HG03108 (cell line): ENCODE results near the gene SLC25A46.
"Not testable (repeated sequence)": the region's sequence is repeated elsewhere in the genome, so short reads cannot be mapped to it uniquely, and the experiment has no call there.

ENCODE experiments used
- ATAC-seq: cut with Tn5 transposase; IDR thresholded peaks from one replicate; pipeline ENCODE4 v1.9.1; 2021; ENCODE audit warnings: moderate library complexity; ENCODE audit not compliant: unreplicated experiment

The SLC25A46 gene

DNA sequence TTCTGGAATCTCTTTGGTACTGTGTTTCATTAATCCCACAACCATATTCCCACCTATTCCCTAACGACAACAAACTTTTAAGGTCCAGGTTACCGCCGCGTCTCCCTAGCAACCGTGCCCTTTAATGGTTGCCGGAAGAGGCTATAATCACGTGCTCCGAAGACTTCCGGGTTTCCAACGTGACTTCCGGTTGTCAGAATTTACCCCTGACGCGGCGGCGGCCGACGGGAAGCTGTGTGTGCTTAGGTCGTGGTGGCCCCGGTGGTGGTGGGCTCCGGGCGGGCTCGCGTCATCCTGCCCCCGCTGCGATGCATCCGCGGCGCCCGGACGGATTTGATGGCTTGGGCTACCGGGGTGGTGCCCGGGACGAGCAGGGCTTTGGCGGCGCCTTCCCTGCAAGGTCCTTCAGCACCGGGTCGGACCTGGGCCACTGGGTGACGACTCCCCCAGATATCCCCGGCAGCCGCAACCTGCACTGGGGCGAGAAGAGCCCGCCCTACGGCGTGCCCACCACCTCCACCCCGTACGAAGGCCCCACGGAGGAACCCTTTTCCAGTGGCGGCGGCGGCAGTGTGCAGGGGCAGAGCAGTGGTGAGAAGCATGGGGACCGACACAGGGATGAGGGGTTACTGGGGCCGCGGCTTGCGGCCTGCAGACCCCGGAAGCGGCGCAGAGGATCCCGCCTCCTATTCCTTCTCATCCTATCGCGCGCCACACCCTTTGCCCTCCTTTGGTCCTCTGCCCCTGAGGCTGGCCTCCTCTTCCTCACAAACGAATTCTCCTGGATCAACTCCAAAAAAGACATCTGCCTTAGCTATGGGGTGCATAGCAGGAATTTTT, at the start of gene SLC25A46:
SLC25A46 (plus strand) TSS at position 196 of the 840 bp plus-strand sequence; CDS start at position 309, 113 bp downstream.
- peak; percentile 93 for ATAC-seq

DNA sequence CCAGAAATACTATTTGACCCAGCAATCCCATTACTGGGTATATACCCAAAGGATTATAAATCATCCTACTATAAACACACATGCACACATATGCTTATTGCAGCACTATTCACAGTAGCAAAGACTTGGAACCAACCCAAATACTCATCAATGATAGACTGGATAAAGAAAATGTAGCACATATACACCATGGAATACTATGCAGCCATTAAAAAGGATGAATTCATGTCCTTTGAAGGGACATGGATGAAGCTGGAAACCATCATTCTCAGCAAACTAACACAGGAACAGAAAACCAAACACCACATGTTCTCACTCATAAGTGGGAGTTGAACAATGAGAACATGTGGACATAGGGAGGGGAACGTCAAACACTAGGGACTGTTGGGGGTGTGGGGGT, 48.2 kb upstream of the SLC25A46 start:
- not testable (repeated sequence) for ATAC-seq

GRCh38 chr5:110692669-110693068, 46.1 kb upstream of the SLC25A46 start:
- not testable (repeated sequence) for ATAC-seq

- no peak for ATAC-seq
These were observed 36.5 kb upstream of the SLC25A46 start for GRCh38 chr5:110702300-110702699.

DNA sequence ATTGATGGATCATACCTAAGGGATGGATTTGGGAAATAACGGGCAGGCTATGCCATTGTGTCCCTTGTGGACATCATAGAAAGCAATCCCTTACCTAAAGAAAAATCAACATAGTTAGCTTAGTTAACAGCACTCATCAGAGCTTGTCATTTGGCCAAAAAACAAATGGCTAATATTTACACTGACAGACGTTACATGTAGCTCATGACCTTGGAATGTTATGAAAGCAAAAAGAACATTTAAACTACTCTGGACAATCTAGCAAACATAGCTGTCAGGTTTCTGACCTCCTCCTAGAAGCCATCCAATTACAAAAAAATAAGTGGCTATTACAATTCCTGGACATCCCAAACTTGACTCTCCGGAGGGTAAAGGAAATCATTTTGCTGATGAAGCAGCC, 36.1 kb upstream of the SLC25A46 start:
- no peak for ATAC-seq

GRCh38 chr5:110703481-110703880, 35.3 kb upstream of the SLC25A46 start:
- no peak for ATAC-seq

DNA sequence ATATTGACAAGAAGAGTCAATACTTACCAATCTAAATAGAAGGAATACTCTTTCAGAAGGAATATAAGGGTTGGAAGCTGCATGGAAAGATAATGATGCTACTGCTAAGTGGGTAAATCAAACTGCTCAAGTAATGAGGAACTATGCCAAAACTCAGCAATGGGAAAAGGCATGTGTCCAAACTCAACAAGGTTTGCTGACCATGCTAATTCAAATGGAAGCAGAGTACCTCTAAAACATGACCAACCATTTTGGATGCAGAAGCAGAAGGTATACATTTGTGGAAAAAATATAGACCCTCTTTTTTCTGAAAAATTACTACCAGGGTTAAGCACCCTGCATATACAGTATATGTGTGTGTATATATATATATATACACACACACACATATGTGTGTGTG, 33.5 kb upstream of the SLC25A46 start:
- no peak for ATAC-seq

GRCh38 chr5:110707260-110707844, 31.5 kb upstream of the SLC25A46 start:
- ATAC-seq: no peak

DNA sequence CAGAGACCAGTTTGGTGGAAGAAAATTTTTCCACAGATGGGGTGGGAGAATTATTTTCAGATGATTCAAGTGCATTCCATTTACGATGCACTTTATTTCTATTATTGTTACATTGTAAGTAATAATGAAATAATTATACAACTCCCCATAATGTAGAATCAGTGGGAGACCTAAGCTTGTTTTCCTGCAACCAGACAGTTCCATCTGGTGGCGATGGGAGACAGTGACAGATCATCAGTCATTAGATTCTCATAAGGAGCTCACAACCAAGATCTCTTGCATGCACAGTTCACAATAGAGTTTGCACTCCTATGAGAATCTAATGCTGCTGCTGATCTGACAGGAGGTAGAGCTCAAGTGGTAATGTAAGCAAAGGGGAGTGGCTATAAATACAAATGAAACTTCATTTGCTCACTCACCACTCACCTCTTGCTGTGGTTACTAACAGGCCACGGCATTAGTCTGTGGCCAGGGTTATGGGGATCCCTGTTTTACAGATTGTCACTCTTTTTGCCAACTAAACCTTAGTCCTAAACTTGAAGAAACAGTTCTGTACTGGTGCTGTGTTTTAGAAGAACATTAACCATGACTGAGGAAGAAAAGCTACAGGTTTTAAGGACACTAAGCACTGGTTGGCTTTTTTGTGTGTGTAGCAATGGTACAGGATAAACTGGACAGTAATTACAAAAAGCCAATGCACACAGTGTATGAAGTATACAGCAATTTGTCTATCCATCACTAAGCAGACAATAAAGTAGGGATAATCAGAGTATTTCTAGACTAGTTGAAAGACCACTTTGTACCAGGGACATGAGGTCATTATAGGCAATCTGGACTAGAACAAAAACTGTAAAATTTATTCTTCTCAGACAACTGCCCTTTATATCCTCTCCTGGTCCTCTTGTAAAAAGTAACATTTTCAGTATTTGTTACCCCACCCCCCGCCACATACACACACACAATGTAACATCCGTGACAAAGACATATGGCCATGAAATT, 22.3 kb upstream of the SLC25A46 start:
- ATAC-seq: peak; percentile 84

GRCh38 chr5:110718311-110718710, 20.5 kb upstream of the SLC25A46 start:
- ATAC-seq: no peak

DNA sequence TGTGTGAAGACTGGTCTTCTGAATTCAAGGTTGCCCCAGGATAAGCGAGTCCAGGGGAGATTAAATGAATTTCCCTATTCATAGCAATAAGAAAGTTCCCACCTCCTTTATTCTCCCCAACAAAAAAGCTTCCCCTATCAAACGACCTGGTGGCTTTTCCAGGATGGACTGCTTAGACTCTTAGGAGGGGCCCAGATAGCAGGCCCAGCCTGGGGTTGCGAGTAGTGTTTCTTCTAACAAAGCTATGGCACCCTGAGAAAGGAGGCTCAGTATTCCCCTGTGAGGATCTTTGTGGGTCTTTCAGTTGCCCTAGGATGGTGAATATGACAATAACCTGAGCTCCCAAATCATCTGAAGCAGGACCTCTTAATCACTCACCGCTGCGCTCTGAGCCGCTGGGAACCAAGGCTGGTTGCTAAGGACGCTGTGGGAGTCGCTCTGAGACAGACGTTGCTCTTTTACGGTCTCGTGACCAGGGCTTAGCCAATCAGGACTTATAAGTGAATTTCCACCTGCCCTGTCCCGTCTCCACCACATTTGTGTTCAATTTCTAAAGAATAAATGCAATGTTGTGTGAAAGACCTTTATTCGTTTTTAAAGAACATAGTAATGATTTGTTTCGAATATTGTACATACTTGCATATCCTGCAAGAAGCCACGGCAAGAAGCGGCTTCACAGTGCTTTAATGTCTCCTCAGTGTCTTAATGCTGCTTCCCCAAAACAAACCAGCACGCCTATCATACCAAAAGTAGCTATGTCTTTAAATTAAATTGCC, 12.4 kb upstream of the SLC25A46 start, which contains the start of gene TMEM232:
TMEM232 (minus strand) TSS at position 423 of the 776 bp plus-strand sequence. CDS start 59,319 bp downstream, outside the sequence.
- peak; percentile 96 for ATAC-seq

DNA sequence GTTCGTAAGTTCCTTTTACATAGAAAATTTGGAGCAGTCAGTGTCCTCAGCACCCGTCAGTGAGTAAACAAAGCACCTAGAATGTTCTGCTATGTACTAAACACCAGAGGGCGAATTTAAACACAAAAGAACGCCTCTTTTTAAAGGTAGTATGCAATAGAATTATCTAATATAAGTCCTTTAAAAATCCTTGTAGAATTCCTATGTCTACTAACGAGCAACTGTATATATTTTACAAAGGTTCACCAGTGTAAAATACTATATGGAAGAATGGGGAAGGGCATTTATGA, 11.8 kb upstream of the SLC25A46 start:
- peak; percentile 20 for ATAC-seq

- not testable (repeated sequence) for ATAC-seq
These were observed 7.3 kb upstream of the SLC25A46 start for GRCh38 chr5:110731499-110731898.

DNA sequence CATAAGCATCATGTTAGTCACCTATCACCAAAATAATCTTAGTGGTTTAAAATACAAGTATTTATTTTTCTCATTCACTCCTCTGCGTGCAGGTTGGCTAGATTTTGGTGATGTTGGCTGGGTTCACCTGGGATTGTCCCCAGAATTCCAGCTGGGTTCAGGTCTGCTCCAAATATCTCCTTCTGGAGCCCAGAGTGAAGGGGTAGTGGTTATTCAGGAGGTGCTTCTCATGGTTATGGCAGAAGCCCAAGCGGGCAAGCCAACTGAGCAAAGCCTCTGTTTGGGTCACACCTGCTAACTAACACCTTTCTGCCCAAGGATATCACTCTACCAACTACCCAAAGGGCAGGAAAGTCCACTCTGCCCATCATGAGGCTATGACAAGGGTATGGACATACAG, 4.7 kb upstream of the SLC25A46 start:
- ATAC-seq: no peak

GRCh38 chr5:110735556-110735955, 3.3 kb upstream of the SLC25A46 start:
- no peak for ATAC-seq

DNA sequence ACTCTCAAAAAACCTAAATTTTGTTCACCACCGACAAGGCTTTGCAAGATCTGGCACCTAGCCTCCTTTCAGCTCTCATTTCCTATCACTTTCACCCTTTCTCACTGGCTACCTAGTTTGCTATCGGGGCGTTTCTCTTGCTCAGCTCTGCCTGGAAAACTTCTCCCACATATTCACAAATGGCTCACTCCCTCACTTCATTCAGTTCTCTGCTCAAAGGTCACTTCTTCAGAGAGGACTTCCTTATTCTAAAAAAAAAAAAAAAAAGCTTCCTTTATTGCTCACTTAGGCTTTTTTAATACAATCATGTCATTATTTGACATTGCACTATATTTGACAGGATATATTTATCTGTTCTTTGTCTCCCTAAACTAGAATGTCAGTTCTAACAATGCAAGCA, 2.1 kb upstream of the SLC25A46 start:
- no peak for ATAC-seq

DNA sequence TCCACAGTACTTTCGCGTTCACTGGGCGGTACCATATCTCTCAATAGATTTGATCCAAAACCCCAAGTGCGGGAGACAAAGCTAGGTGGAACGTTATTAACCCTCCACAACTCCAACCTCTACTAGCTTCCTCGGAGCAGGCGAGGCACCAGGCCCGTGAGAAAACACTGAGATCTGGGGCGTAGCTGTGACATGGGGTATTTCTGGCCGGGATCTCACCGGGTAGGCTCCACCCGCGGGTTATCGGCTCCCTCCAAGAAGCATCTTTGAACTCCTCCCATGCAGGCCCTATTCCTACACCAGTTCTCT, 350 bp upstream of the SLC25A46 start:
- peak; percentile 39 for ATAC-seq

DNA sequence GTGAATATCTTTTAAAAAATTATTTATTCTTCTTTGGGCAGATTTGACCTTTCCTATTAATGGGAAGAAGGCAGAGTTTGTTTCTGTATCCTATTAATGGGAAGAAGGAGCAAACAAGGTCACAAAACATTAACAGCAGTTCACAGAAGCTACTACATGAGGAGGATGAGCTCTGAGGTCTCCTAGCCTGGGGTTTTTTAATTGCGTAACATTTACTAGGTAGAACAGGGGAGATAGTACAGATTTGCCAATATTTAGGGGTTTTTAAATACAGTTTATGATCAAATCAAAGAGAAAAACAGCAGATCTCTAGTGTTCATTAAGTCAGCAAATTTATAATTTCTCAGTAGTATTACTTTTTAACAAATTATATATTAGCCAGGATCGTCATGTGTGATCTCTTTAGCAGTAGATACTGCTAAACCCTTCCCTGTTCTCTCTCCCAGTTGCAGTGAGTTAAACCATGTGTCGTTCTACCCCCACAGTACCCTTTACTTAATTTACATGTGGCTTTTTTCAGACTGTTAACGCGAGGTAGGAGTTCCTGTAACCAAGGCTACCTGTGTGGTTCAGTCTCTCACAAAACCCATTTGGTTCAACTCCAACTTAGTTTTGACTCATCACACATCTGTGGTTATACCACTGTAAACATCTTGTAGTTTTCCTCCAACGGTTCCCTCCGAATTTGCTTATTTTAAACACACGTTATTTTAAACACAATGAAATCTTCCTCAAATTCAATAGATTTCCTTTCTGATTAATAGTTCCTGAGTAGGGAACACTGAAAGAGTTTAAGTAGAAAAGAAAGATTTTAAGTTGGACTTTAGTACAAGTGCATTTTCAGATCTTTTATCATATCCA, 13.3 kb downstream of the SLC25A46 start:
- peak; percentile 98 for ATAC-seq

GRCh38 chr5:110752953-110753352, 14.1 kb downstream of the SLC25A46 start:
- no peak for ATAC-seq

DNA sequence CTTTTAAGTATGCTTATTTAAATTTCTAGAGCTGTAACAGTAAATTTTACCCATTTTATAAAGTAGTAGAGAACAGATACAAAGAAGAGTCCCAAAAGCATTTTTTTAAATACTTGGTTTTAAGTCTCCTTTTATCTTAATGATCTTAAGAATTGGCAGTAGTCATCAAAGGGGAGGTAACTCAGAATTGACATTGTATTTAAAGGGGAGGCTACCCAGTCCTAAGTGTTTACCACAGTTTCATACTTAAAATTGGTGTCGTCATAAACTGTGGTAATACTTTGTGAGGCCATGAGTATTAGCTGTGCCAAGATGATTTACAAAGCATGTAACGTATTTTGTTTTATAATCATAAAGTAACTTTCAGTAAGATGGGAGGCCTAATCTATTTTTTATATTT, 14.8 kb downstream of the SLC25A46 start:
- no peak for ATAC-seq
